ENCODE results near the gene ITPKC. TPM values are rescaled to one million over a fixed set of nuclear protein-coding genes. Genes with fewer than 3 reads are reported as not detected.

The ITPKC gene
- polyA plus RNA-seq, 1 donor from 2014 or later: 16.8 TPM

GRCh38 chr19:40721936-40722661 lies 5.2 kb downstream of the ITPKC start:
- no peak overlapping the region for H3K27ac ChIP-seq (ENCODE audit: low read length)

DNA sequence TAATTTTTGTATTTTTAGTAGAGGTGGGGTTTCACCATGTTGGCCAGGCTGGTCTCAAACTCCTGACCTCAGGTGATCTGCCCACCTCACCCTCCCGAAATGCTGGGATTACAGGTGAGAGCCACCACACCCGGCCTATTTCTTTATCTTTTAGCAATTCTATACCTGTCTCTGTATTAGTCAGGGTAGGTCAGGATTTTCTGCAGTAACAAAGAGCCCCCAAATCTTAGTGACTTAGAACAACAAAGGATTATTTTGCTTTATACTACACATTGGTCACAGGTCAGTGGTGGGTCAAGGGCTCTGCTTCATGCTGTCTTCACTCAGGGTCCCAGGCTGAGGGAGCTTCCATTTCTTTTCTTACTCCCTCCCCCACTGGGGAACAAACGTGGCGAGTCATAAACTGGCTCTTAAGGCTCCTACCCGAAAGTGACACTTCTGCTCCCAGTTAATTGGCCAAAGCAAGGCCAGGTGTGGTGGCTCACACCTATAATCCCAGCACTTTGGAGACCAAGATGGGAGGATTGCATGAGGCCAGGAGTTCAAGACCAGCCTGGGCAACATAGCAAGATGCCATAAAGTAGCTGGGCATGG lies 6.8 kb downstream of the ITPKC start:
- Histone ChIP-seq H3K27me3 (ENCODE audit: insufficient read depth, low read depth, low read length) (no peaks in the 10 kb centered on the region), H3K9ac (ENCODE audit: low read length) (no peak overlapping the region), H3F3A (ENCODE audit: insufficient read depth, low read length, poor library complexity, severe bottlenecking) (no peaks in the 10 kb centered on the region), H2AFZ (ENCODE audit: low read depth, low read length) (no peak overlapping the region), H3K9me3 (ENCODE audit: low read length) (no peaks in the 10 kb centered on the region), H3K4me2 (ENCODE audit: low read length) (no peak overlapping the region), H3K27ac (ENCODE audit: low read length) (no peak overlapping the region), H4K20me1 (ENCODE audit: insufficient read depth) (no peaks in the 10 kb centered on the region), H3K9me2 (ENCODE audit: insufficient read depth, low read length) (no peaks in the 10 kb centered on the region), H3K4me3 (ENCODE audit: low read length) (no peak overlapping the region), H3K79me2 (replicated peaks; ENCODE audit: insufficient read depth, low read length) (peaks cover 17% of the 10 kb centered on the region), H3K36me3 (ENCODE audit: insufficient read depth, low read length) (no peaks in the 10 kb centered on the region)
- no peak for TF ChIP-seq EP300 (conservative IDR thresholded peaks at IDR 0.05; ENCODE audit: poor library complexity, severe bottlenecking)
- no peak for TF ChIP-seq EZH2 (IDR thresholded peaks at IDR 0.05; ENCODE audit: borderline replicate concordance, insufficient read depth, low read length, poor library complexity, severe bottlenecking)
- TF ChIP-seq POLR2AphosphoS5 (IDR thresholded peaks at IDR 0.05): no peak

More at GRCh38 chr19:40721936-40722661, 5.2 kb downstream of the ITPKC start:
- H3K4me2 ChIP-seq (ENCODE audit: low read length): no peak overlapping the region
- no peaks in the 10 kb centered on the region for H4K20me1 ChIP-seq (ENCODE audit: insufficient read depth)
- H2AFZ ChIP-seq (ENCODE audit: low read depth, low read length): no peak overlapping the region
- H3K9ac ChIP-seq (ENCODE audit: low read length): no peak overlapping the region
- TF ChIP-seq TAF1 (IDR thresholded peaks at IDR 0.05; ENCODE audit: low read depth) (no peak), EP300 (conservative IDR thresholded peaks at IDR 0.05; ENCODE audit: poor library complexity, severe bottlenecking) (no peak), EZH2 (IDR thresholded peaks at IDR 0.05; ENCODE audit: borderline replicate concordance, insufficient read depth, low read length, poor library complexity, severe bottlenecking) (no peak), REST (IDR thresholded peaks at IDR 0.05; ENCODE audit: borderline replicate concordance) (no peak), CTCF (IDR thresholded peaks at IDR 0.05; ENCODE audit: poor library complexity, severe bottlenecking) (no peak), POLR2AphosphoS5 (IDR thresholded peaks at IDR 0.05) (no peak)
- H3K4me3 ChIP-seq (ENCODE audit: low read length): no peak overlapping the region
- no peaks in the 10 kb centered on the region for H3K27me3 ChIP-seq (ENCODE audit: insufficient read depth, low read depth, low read length)
- no peaks in the 10 kb centered on the region for H3F3A ChIP-seq (ENCODE audit: insufficient read depth, low read length, poor library complexity, severe bottlenecking)
- H3K36me3 ChIP-seq (ENCODE audit: insufficient read depth, low read length): no peaks in the 10 kb centered on the region
- H3K79me2 ChIP-seq (replicated peaks; ENCODE audit: insufficient read depth, low read length): peaks cover 32% of the 10 kb centered on the region
- no peaks in the 10 kb centered on the region for H3K9me3 ChIP-seq (ENCODE audit: low read length)
- H3K9me2 ChIP-seq (ENCODE audit: insufficient read depth, low read length): no peaks in the 10 kb centered on the region

DNA sequence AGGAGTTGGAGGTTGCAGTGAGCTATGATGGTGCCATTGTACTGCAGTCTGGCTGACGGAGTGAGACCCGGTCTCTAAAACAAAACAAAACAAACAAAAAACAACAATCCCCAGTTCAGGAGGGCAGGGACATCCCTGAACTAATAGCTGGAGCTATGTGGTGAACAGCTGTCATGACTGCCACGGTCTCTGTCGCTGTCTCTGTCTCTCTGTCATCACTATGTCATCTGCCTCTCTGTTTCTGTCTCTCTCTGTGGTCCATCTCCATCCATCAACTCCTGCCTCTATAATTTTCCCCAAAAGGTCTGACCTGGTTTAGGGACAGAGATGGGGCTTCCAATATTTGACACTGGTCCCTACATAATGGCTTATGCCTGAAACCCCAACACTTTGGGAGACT lies 7.4 kb downstream of the ITPKC start:
- no peaks in the 10 kb centered on the region for H4K20me1 ChIP-seq (ENCODE audit: insufficient read depth)
- no peak overlapping the region for H3K4me3 ChIP-seq (ENCODE audit: low read length)
- H3K79me2 ChIP-seq (replicated peaks; ENCODE audit: insufficient read depth, low read length): peaks cover 11% of the 10 kb centered on the region
- no peak overlapping the region for H3K4me2 ChIP-seq (ENCODE audit: low read length)
- no peaks in the 10 kb centered on the region for H3K36me3 ChIP-seq (ENCODE audit: insufficient read depth, low read length)
- H3K27ac ChIP-seq (ENCODE audit: low read length): no peak overlapping the region
- no peak overlapping the region for H2AFZ ChIP-seq (ENCODE audit: low read depth, low read length)
- no peaks in the 10 kb centered on the region for H3K9me3 ChIP-seq (ENCODE audit: low read length)
- no peaks in the 10 kb centered on the region for H3K9me2 ChIP-seq (ENCODE audit: insufficient read depth, low read length)
- H3F3A ChIP-seq (ENCODE audit: insufficient read depth, low read length, poor library complexity, severe bottlenecking): no peaks in the 10 kb centered on the region
- H3K27me3 ChIP-seq (ENCODE audit: insufficient read depth, low read depth, low read length): no peaks in the 10 kb centered on the region
- no peak overlapping the region for H3K9ac ChIP-seq (ENCODE audit: low read length)
- TF ChIP-seq MXI1 (conservative IDR thresholded peaks at IDR 0.05; ENCODE audit: poor library complexity, severe bottlenecking) (no peak), REST (IDR thresholded peaks at IDR 0.05; ENCODE audit: borderline replicate concordance) (no peak), EZH2 (IDR thresholded peaks at IDR 0.05; ENCODE audit: borderline replicate concordance, insufficient read depth, low read length, poor library complexity, severe bottlenecking) (no peak), TAF1 (IDR thresholded peaks at IDR 0.05; ENCODE audit: low read depth) (no peak), EP300 (conservative IDR thresholded peaks at IDR 0.05; ENCODE audit: poor library complexity, severe bottlenecking) (no peak), RAD21 (conservative IDR thresholded peaks at IDR 0.05) (no peak), SMC3 (conservative IDR thresholded peaks at IDR 0.05; ENCODE audit: poor library complexity) (no peak)

All from neural cell (in vitro differentiated cells).